Naive thymus-derived CD4-positive, alpha-beta T cell (primary cell): ENCODE measurements around the gene SPTAN1. TPM values are rescaled to one million over a fixed set of nuclear protein-coding genes. Genes with fewer than 3 reads are reported as not detected.

Experiments
- ATAC-seq: fragments of 150-1000 bp; cut with Tn5 transposase; 2 replicates; pipeline ENCODE4 v1.10.0; 2021; ENCODE audit warnings: mild to moderate bottlenecking, moderate library complexity
- CTCF ChIA-PET: fragments of 350-600 bp; sonication (Branson Sonifier 250); formaldehyde crosslinking; loops from one replicate; lab custom pipeline; 2021; ENCODE audit warnings: antibody characterized with exemption; lab: Charles Lee
- POLR2A ChIA-PET: fragments of 350-600 bp; sonication (Branson Sonifier 250); formaldehyde crosslinking; loops from one replicate; lab custom pipeline; 2021; ENCODE audit warnings: antibody characterized with exemption, inconsistent platforms; lab: Charles Lee
- DNase-seq, 9 donors: peaks; one replicate each; pipeline versions ENCODE4 v3.0.0 to v3.0.0-alpha.2; 2020 to 2022; ENCODE audit warnings: mixed read lengths in 1 of 9
- H3K27ac ChIP-seq: one replicate; pipeline ENCODE4 v1.7.0; 2013; ENCODE audit warnings: mild to moderate bottlenecking, low read depth, low read length, moderate library complexity
- H3K27me3 ChIP-seq, 2 donors: one replicate each; pipeline ENCODE4 v1.7.0; 2013; ENCODE audit warnings: low read length in 2 of 2, mild to moderate bottlenecking in 2 of 2, moderate library complexity in 2 of 2; ENCODE audit not compliant: control insufficient read depth in 2 of 2, insufficient read depth in 2 of 2
- H3K36me3 ChIP-seq, 3 experiments: 1 replicate in 2 of 3; 2 replicates in 1 of 3; pipeline ENCODE4 v1.7.0; 2013; ENCODE audit warnings: low read length in 3 of 3, mild to moderate bottlenecking in 3 of 3, moderate library complexity in 1 of 3; ENCODE audit not compliant: insufficient read depth in 3 of 3, control insufficient read depth in 2 of 3
- H3K4me1 ChIP-seq, 2 donors: one replicate each; pipeline ENCODE4 v1.7.0; 2013; ENCODE audit warnings: low read length in 2 of 2, mild to moderate bottlenecking in 2 of 2, moderate library complexity in 1 of 2; ENCODE audit not compliant: control insufficient read depth in 2 of 2, insufficient read depth in 2 of 2
- H3K4me3 ChIP-seq: 2 replicates; pipeline ENCODE4 v1.7.0; 2013; ENCODE audit warnings: mild to moderate bottlenecking, low read length
- H3K9me3 ChIP-seq, 3 experiments: 1 replicate in 2 of 3; 2 replicates in 1 of 3; pipeline ENCODE4 v1.7.0; 2013; ENCODE audit warnings: low read length in 3 of 3; ENCODE audit not compliant: control insufficient read depth in 2 of 3
- H3K27ac Mint-ChIP-seq, 9 donors: one replicate each; pipeline ENCODE4 v1.8.0; 2020 to 2022; ENCODE audit warnings: mixed read lengths in 9 of 9, mild to moderate bottlenecking in 8 of 9, moderate library complexity in 5 of 9, inconsistent platforms in 2 of 9
- H3K27me3 Mint-ChIP-seq, 5 donors: one replicate each; pipeline ENCODE4 v1.8.0; 2021 to 2022; ENCODE audit warnings: mixed read lengths in 5 of 5, mild to moderate bottlenecking in 1 of 5
- H3K36me3 Mint-ChIP-seq, 5 donors: one replicate each; pipeline ENCODE4 v1.8.0; 2020 to 2022; ENCODE audit warnings: mixed read lengths in 5 of 5, mild to moderate bottlenecking in 3 of 5, inconsistent platforms in 1 of 5
- H3K4me1 Mint-ChIP-seq, 7 donors: one replicate each; pipeline ENCODE4 v1.8.0; 2020 to 2022; ENCODE audit warnings: mixed read lengths in 7 of 7, mild to moderate bottlenecking in 3 of 7, inconsistent platforms in 1 of 7
- H3K4me3 Mint-ChIP-seq, 10 donors: one replicate each; pipeline ENCODE4 v1.8.0; 2020 to 2022; ENCODE audit warnings: mild to moderate bottlenecking in 10 of 10, mixed read lengths in 10 of 10, moderate library complexity in 6 of 10, inconsistent platforms in 2 of 10
- H3K9me3 Mint-ChIP-seq, 11 donors: one replicate each; pipeline ENCODE4 v1.8.0; 2020 to 2022; ENCODE audit warnings: mixed read lengths in 11 of 11, mild to moderate bottlenecking in 4 of 11, inconsistent platforms in 1 of 11, moderate library complexity in 1 of 11
- intact Hi-C, 2 donors: fragments of 100-400 bp; cut with micrococcal nuclease; formaldehyde crosslinking; loops; one replicate each; pipeline ENCODE4 v1.15.1; 2023
- polyA plus RNA-seq, 2 donors: library from polyadenylated mRNA; unstranded; fragments of 300-500 nt; fragmentation: Illumina TruSeq; gene quantifications; one replicate each; pipeline ENCODE4 v1.2.3, GENCODE V29; 2021
- total RNA-seq, 6 experiments: library from RNA in 5 of 6; stranded (reverse) in 5 of 6; gene quantifications; 1 replicate in 5 of 6; 2 replicates in 1 of 6; pipeline ENCODE4 v1.2.3 and lab custom pipeline; 2021 to 2026

The SPTAN1 gene
- total and polyA plus RNA-seq, 7 experiments from 2014 or later: 46.6 to 433 (median 365) TPM

GRCh38 chr9:128633601-128634000, 81.2 kb downstream of the SPTAN1 start:
- H3K4me3 Mint-ChIP-seq: no peak overlapping the region
- ChIA-PET POLR2A (no interaction called here), CTCF (no interaction called here)
- DNase-seq: no peak
- no peaks in the 10 kb centered on the region for H3K27me3 ChIP-seq
- H3K36me3 ChIP-seq: peaks cover 7 to 58% (median 15%) of the 10 kb centered on the region in 3 experiments
- peaks cover 0 to 29% (median 6%) of the 10 kb centered on the region in 5 donors for H3K36me3 Mint-ChIP-seq
- H3K27ac ChIP-seq: no peak overlapping the region
- no peak for ATAC-seq
- no peaks in the 10 kb centered on the region for H3K27me3 Mint-ChIP-seq
- H3K4me1 Mint-ChIP-seq: peaks cover 0 to 5% (median 0%) of the 10 kb centered on the region in 7 donors
- H3K4me1 ChIP-seq: no peaks in the 10 kb centered on the region
- no peaks in the 10 kb centered on the region for H3K9me3 Mint-ChIP-seq
- no peak overlapping the region for H3K4me3 ChIP-seq
- intact Hi-C loops: no loop called here
- H3K9me3 ChIP-seq: no peaks in the 10 kb centered on the region
- peak overlapping the region in 3 of 9 donors; percentile 33 to 65 (median 56) for H3K27ac Mint-ChIP-seq

GRCh38 chr9:128634111-128634510, 81.7 kb downstream of the SPTAN1 start:
- no peaks in the 10 kb centered on the region for H3K27me3 Mint-ChIP-seq
- no peaks in the 10 kb centered on the region for H3K27me3 ChIP-seq
- H3K4me1 Mint-ChIP-seq: peaks cover 0 to 5% (median 0%) of the 10 kb centered on the region in 7 donors
- intact Hi-C loops: no loop called here
- peaks cover 7 to 53% (median 13%) of the 10 kb centered on the region in 3 experiments for H3K36me3 ChIP-seq
- H3K27ac ChIP-seq: no peak overlapping the region
- ATAC-seq: no peak
- H3K9me3 ChIP-seq: no peaks in the 10 kb centered on the region
- no peak for DNase-seq
- no peaks in the 10 kb centered on the region for H3K9me3 Mint-ChIP-seq
- H3K36me3 Mint-ChIP-seq: peaks cover 0 to 24% (median 5%) of the 10 kb centered on the region in 5 donors
- ChIA-PET POLR2A (no interaction called here), CTCF (no interaction called here)
- H3K4me3 ChIP-seq: no peak overlapping the region
- H3K27ac Mint-ChIP-seq: peak overlapping the region in 2 of 9 donors; percentile 33 to 38
- no peaks in the 10 kb centered on the region for H3K4me1 ChIP-seq
- H3K4me3 Mint-ChIP-seq: no peak overlapping the region

- no peaks in the 10 kb centered on the region for H3K9me3 Mint-ChIP-seq
- peaks cover 0 to 22% (median 5%) of the 10 kb centered on the region in 5 donors for H3K36me3 Mint-ChIP-seq
- DNase-seq (no peak), ATAC-seq (no peak)
- Histone ChIP-seq H3K4me1 (no peaks in the 10 kb centered on the region), H3K4me3 (no peak overlapping the region), H3K9me3 (no peaks in the 10 kb centered on the region), H3K27me3 (no peaks in the 10 kb centered on the region), H3K36me3 (peaks cover 6 to 46% (median 7%) of the 10 kb centered on the region in 3 experiments), H3K27ac (no peak overlapping the region)
- ChIA-PET POLR2A (no interaction called here), CTCF (no interaction called here)
- no peak overlapping the region for H3K4me3 Mint-ChIP-seq
- no peak overlapping the region for H3K27ac Mint-ChIP-seq
- H3K4me1 Mint-ChIP-seq: peaks cover 0 to 2% (median 0%) of the 10 kb centered on the region in 7 donors
- intact Hi-C loops: no loop called here
- H3K27me3 Mint-ChIP-seq: no peaks in the 10 kb centered on the region
Measured at GRCh38 chr9:128634651-128635262, 82.4 kb downstream of the SPTAN1 start.

- Mint-ChIP-seq H3K36me3 (peaks cover 0 to 16% (median 5%) of the 10 kb centered on the region in 5 donors), H3K27ac (no peak overlapping the region), H3K4me1 (peaks cover 0 to under 1% (median 0%) of the 10 kb centered on the region in 7 donors), H3K4me3 (no peak overlapping the region), H3K27me3 (no peaks in the 10 kb centered on the region), H3K9me3 (no peaks in the 10 kb centered on the region)
- intact Hi-C loops: no loop called here
- Histone ChIP-seq H3K36me3 (peaks cover 5 to 39% (median 7%) of the 10 kb centered on the region in 3 experiments), H3K4me3 (no peak overlapping the region), H3K9me3 (no peaks in the 10 kb centered on the region), H3K4me1 (no peaks in the 10 kb centered on the region), H3K27ac (no peak overlapping the region), H3K27me3 (no peaks in the 10 kb centered on the region)
- ChIA-PET POLR2A (no interaction called here), CTCF (no interaction called here)
- ATAC-seq (peak; percentile 15), DNase-seq (no peak)
Measured at GRCh38 chr9:128635266-128636023, 83.1 kb downstream of the SPTAN1 start.

GRCh38 chr9:128636024-128636390, 83.6 kb downstream of the SPTAN1 start:
- Mint-ChIP-seq H3K9me3 (no peaks in the 10 kb centered on the region), H3K36me3 (peaks cover 0 to 16% (median 5%) of the 10 kb centered on the region in 5 donors), H3K4me1 (no peaks in the 10 kb centered on the region), H3K27me3 (no peaks in the 10 kb centered on the region), H3K4me3 (no peak overlapping the region), H3K27ac (no peak overlapping the region)
- H3K9me3 ChIP-seq: no peaks in the 10 kb centered on the region
- ChIA-PET POLR2A (no interaction called here), CTCF (no interaction called here)
- no peak overlapping the region for H3K27ac ChIP-seq
- no peaks in the 10 kb centered on the region for H3K4me1 ChIP-seq
- intact Hi-C loops: no loop called here
- no peak overlapping the region for H3K4me3 ChIP-seq
- ATAC-seq (no peak), DNase-seq (no peak)
- H3K36me3 ChIP-seq: peaks cover 5 to 34% (median 7%) of the 10 kb centered on the region in 3 experiments
- no peaks in the 10 kb centered on the region for H3K27me3 ChIP-seq

- Histone ChIP-seq H3K27ac (no peak overlapping the region), H3K36me3 (peaks cover 5 to 25% (median 5%) of the 10 kb centered on the region in 3 experiments), H3K9me3 (no peaks in the 10 kb centered on the region), H3K4me3 (no peak overlapping the region), H3K27me3 (no peaks in the 10 kb centered on the region), H3K4me1 (no peaks in the 10 kb centered on the region)
- no peak for DNase-seq
- ChIA-PET POLR2A (no interaction called here), CTCF (interaction anchor here (1.0 kb wide), 1 partner anchor 21 kb away, joined by 3 read pairs; no protein-coding TSS in a partner anchor)
- H3K4me3 Mint-ChIP-seq: no peak overlapping the region
- H3K27me3 Mint-ChIP-seq: no peaks in the 10 kb centered on the region
- H3K9me3 Mint-ChIP-seq: no peaks in the 10 kb centered on the region
- no peaks in the 10 kb centered on the region for H3K4me1 Mint-ChIP-seq
- intact Hi-C loops: no loop called here
- H3K36me3 Mint-ChIP-seq: peaks cover 0 to 13% (median 2%) of the 10 kb centered on the region in 5 donors
- peak overlapping the region in 2 of 9 donors; percentile 33 to 58 for H3K27ac Mint-ChIP-seq
- no peak for ATAC-seq
Measured at GRCh38 chr9:128636556-128637530, 84.5 kb downstream of the SPTAN1 start.
